HG02798 (cell line): ENCODE measurements around the gene VPS37B.
"Not testable (repeated sequence)": the region's sequence is repeated elsewhere in the genome, so short reads cannot be mapped to it uniquely, and the experiment has no call there.

Experiments used
- ATAC-seq: cut with Tn5 transposase; IDR thresholded peaks from one replicate; pipeline ENCODE4 v1.9.1; 2021; ENCODE audit warnings: mild to moderate bottlenecking; ENCODE audit not compliant: unreplicated experiment, poor library complexity

Gene VPS37B

GRCh38 chr12:122895704-122896636, at the start of gene VPS37B:
Gene VPS37B, minus strand, starts transcription at chr12:122896124. Its CDS starts 62 bp downstream, at chr12:122896062.
- peak; percentile 70 for ATAC-seq

GRCh38 chr12:122944605-122945592, 49.0 kb upstream of the VPS37B start:
- ATAC-seq, result no peak

- no peak for ATAC-seq
Observed at GRCh38 chr12:122943196-122943595, 47.3 kb upstream of the VPS37B start.

- ATAC-seq, result no peak
Observed at GRCh38 chr12:122942637-122943036, 46.7 kb upstream of the VPS37B start.

- not testable (repeated sequence) for ATAC-seq
Observed at GRCh38 chr12:122941351-122941750, 45.4 kb upstream of the VPS37B start.

GRCh38 chr12:122939125-122939524, 43.2 kb upstream of the VPS37B start:
- ATAC-seq, result no peak

GRCh38 chr12:122937622-122938091, 41.7 kb upstream of the VPS37B start:
- ATAC-seq, result no peak

- ATAC-seq, result no peak
Observed at GRCh38 chr12:122935318-122935717, 39.4 kb upstream of the VPS37B start.

- peak; percentile 58 for ATAC-seq
Observed at GRCh38 chr12:122934722-122935121, 38.8 kb upstream of the VPS37B start.

- ATAC-seq, result no peak
Observed at GRCh38 chr12:122932207-122932606, 36.3 kb upstream of the VPS37B start.

GRCh38 chr12:122929812-122930211, 33.9 kb upstream of the VPS37B start:
- ATAC-seq, result no peak

GRCh38 chr12:122929148-122929538, 33.2 kb upstream of the VPS37B start:
- ATAC-seq, result no peak

- no peak for ATAC-seq
Observed at GRCh38 chr12:122928404-122929147, 32.7 kb upstream of the VPS37B start.

- ATAC-seq, result no peak
Observed at GRCh38 chr12:122927756-122928403, 32.0 kb upstream of the VPS37B start.

GRCh38 chr12:122921917-122922316, 26.0 kb upstream of the VPS37B start:
- ATAC-seq, result no peak

- no peak for ATAC-seq
Observed at GRCh38 chr12:122920687-122921086, 24.8 kb upstream of the VPS37B start.

GRCh38 chr12:122918827-122919226, 22.9 kb upstream of the VPS37B start:
- ATAC-seq, result no peak

- ATAC-seq, result no peak
Observed at GRCh38 chr12:122917507-122918121, 21.7 kb upstream of the VPS37B start.
